SK-N-SH (cell line): Measurements from ENCODE around the gene NPTX1. TPM values are rescaled to one million over a fixed set of nuclear protein-coding genes. Genes with fewer than 3 reads are reported as not detected.

Experiments
- CTCF ChIA-PET: fragments of 300-600, 350-600 bp; formaldehyde crosslinking; extraction: SDS; loops from one replicate; lab custom pipeline; 2021; lab: Yijun Ruan, JAX
- POLR2A ChIA-PET: fragments of 350-600 bp; sonication (Branson Sonifier 250); formaldehyde crosslinking; extraction: SDS; loops from one replicate; lab custom pipeline; 2020; ENCODE audit warnings: antibody characterized with exemption, inconsistent platforms; lab: Yijun Ruan, JAX
- DNase-seq: peaks from one replicate; pipeline ENCODE4 v3.0.0; 2012
- H2AFZ ChIP-seq: fragments of 200-600 bp; sonication (generic); 2 replicates; pipeline ENCODE4 v1.8.1; 2016; ENCODE audit warnings: antibody characterized with exemption, mild to moderate bottlenecking, low read depth
- H3F3A ChIP-seq: fragments of 200-600 bp; sonication (generic); replicated peaks from 2 replicates; pipeline ENCODE3; 2016; ENCODE audit warnings: antibody characterized with exemption, mild to moderate bottlenecking; ENCODE audit not compliant: insufficient read depth
- H3K27ac ChIP-seq, 2 experiments: fragments of 200-500 bp in 1 of 2; fragments of 200-600 bp in 1 of 2; sonication (Bioruptor generic) in 1 of 2; sonication (generic), shearing (Covaris generic) in 1 of 2; 2 replicates each; pipeline versions ENCODE4 v1.5.1 to v1.6.1; 2014 to 2016; ENCODE audit warnings: low read depth in 2 of 2, inconsistent platforms in 1 of 2, low read length in 1 of 2, mild to moderate bottlenecking in 1 of 2, mixed read lengths in 1 of 2
- H3K27me3 ChIP-seq: fragments of 200-600 bp; sonication (generic), shearing (Covaris generic); 2 replicates; pipeline ENCODE4 v1.6.1; 2016; ENCODE audit warnings: mixed run types; ENCODE audit not compliant: insufficient read depth
- H3K36me3 ChIP-seq, 2 experiments: fragments of 200-500 bp in 1 of 2; fragments of 200-600 bp in 1 of 2; sonication (Bioruptor generic) in 1 of 2; sonication (generic) in 1 of 2; replicated peaks in 1 of 2; 2 replicates each; pipeline versions ENCODE3 to v1.5.1; 2014 to 2016; ENCODE audit warnings: low read length in 1 of 2, mild to moderate bottlenecking in 1 of 2; ENCODE audit not compliant: insufficient read depth in 2 of 2, control insufficient read depth in 1 of 2
- H3K4me1 ChIP-seq, 2 experiments: fragments of 200-500 bp in 1 of 2; fragments of 200-600 bp in 1 of 2; sonication (Bioruptor generic) in 1 of 2; sonication (generic), shearing (Covaris generic) in 1 of 2; 2 replicates each; pipeline versions ENCODE4 v1.5.1 to v1.6.1; 2014 to 2016; ENCODE audit warnings: low read depth in 1 of 2, low read length in 1 of 2, mixed run types in 1 of 2; ENCODE audit not compliant: insufficient read depth in 2 of 2, control insufficient read depth in 1 of 2
- H3K4me2 ChIP-seq: fragments of 200-600 bp; sonication (generic), shearing (Covaris generic); 2 replicates; pipeline ENCODE4 v1.6.1; 2017; ENCODE audit warnings: mixed run types
- H3K4me3 ChIP-seq, 2 experiments: fragments of 200-500 bp in 1 of 2; fragments of 200-600 bp in 1 of 2; sonication (Bioruptor generic) in 1 of 2; sonication (generic), shearing (Covaris generic) in 1 of 2; 2 replicates each; pipeline versions ENCODE4 v1.5.1 to v1.8.1; 2014 to 2016; ENCODE audit warnings: low read depth in 2 of 2, inconsistent platforms in 1 of 2, low read length in 1 of 2, mild to moderate bottlenecking in 1 of 2, mixed read lengths in 1 of 2, moderate library complexity in 1 of 2
- H3K79me2 ChIP-seq: fragments of 200-600 bp; sonication (generic); 2 replicates; pipeline ENCODE4 v1.8.1; 2017; ENCODE audit warnings: mild to moderate bottlenecking; ENCODE audit not compliant: insufficient read depth
- H3K9ac ChIP-seq: fragments of 200-600 bp; sonication (generic); 2 replicates; pipeline ENCODE4 v1.6.1; 2017; ENCODE audit warnings: mixed run types
- H3K9me2 ChIP-seq: fragments of 200-600 bp; sonication (generic); 2 replicates; pipeline ENCODE4 v1.6.1; 2017; ENCODE audit warnings: mixed run types
- H3K9me3 ChIP-seq: fragments of 200-600 bp; sonication (generic); 2 replicates; pipeline ENCODE4 v1.6.1; 2017; ENCODE audit warnings: mixed run types, mild to moderate bottlenecking, moderate library complexity
- H4K20me1 ChIP-seq: fragments of 200-600 bp; sonication (generic); 2 replicates; pipeline ENCODE4 v1.6.1; 2017; ENCODE audit warnings: mild to moderate bottlenecking, mixed run types; ENCODE audit not compliant: insufficient read depth
- FOXM1 ChIP-seq: IDR thresholded peaks from 2 replicates; pipeline ENCODE4 v1.4.0; 2012; ENCODE audit warnings: low read depth, mild to moderate bottlenecking
- MEF2A ChIP-seq: IDR thresholded peaks from 2 replicates; pipeline ENCODE4 v1.4.0; 2012; ENCODE audit warnings: low read depth, borderline replicate concordance
- NFIC ChIP-seq: IDR thresholded peaks from 2 replicates; pipeline ENCODE4 v1.4.0; 2012; ENCODE audit warnings: borderline replicate concordance
- NRF1 ChIP-seq: IDR thresholded peaks from 2 replicates; pipeline ENCODE4 v1.6.1; 2012; ENCODE audit warnings: low read depth, mild to moderate bottlenecking, low read length
- RAD21 ChIP-seq: IDR thresholded peaks from 2 replicates; pipeline ENCODE4 v1.6.1; 2012; ENCODE audit warnings: mild to moderate bottlenecking, low read length
- RCOR1 ChIP-seq: fragments of 150-350 bp; IDR thresholded peaks from 2 replicates; pipeline ENCODE4 v1.6.1; 2017; ENCODE audit warnings: antibody characterized with exemption, low read length
- RFX5 ChIP-seq: IDR thresholded peaks from 2 replicates; pipeline ENCODE4 v1.6.1; 2012; ENCODE audit warnings: mild to moderate bottlenecking, improper control_type of control experiment, low read length
- RXRA ChIP-seq: IDR thresholded peaks from 2 replicates; pipeline ENCODE4 v1.4.0; 2012; ENCODE audit warnings: low read depth, mild to moderate bottlenecking, borderline replicate concordance
- YY1 ChIP-seq: IDR thresholded peaks from 2 replicates; pipeline ENCODE4 v1.4.0; 2012; ENCODE audit warnings: low read depth, mild to moderate bottlenecking
- WGBS: methylation state at CpG from one replicate; pipeline ENCODE4 v1.1.6; 2017; ENCODE audit warnings: low lambda C conversion rate; 5-methylcytosine and 5-hydroxymethylcytosine counted together
- polyA plus RNA-seq, 3 experiments: library from polyadenylated mRNA; depleted of rRNA; stranded (reverse); fragments of >200 nt; gene quantifications; 2 replicates each; pipeline ENCODE4 v1.2.3, GENCODE V29; 2012
- TF ChIP-seq, protein P1 (sequence below): IDR thresholded peaks from 2 replicates; pipeline ENCODE4 v1.4.0; 2012; ENCODE audit warnings: low read depth
- TF ChIP-seq, protein P2 (sequence below): IDR thresholded peaks from 2 replicates; pipeline ENCODE4 v1.4.0; 2012; ENCODE audit warnings: low read depth, borderline replicate concordance
- TF ChIP-seq, protein P3 (sequence below): fragments of 200-600 bp; sonication (generic); IDR thresholded peaks from 2 replicates; pipeline ENCODE4 v1.6.1; 2017; ENCODE audit warnings: antibody characterized with exemption, mild to moderate bottlenecking, moderate library complexity

NPTX1 gene
- polyA plus RNA-seq, 1 of the 3 experiments (the other 2 are of a cell fraction), result 0.05 TPM

DNA sequence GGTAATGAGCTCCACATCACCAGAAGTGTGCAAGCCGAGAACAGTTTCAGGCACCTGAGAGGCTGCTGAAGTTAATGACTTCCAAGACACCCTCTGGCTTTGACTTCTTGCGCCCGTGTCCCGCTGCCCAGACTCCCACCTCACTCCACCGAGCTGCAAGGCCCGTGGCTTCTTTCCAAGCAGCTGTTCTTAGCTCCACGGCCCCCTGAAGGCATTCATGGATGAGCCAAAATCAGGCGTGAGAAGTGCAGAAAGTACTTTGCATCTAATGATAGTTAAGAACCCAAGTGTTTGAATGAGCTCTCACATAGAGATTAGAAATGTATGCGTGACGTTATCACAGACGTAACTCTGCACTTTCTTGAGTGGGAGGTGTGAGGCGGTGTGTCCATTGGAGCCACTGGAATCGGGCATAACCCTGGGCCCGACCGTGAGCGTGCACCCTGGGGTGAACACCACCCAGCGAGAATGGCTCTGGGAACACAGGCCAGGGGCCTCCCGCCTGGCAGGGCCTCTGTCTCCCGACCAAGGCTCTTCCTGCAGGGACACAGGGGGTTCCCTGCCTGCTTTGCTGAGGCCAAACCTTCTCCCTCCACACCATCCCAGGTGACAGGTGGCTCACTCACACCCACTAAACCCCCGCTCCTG, 11.0 kb downstream of the NPTX1 start:
- Histone ChIP-seq H2AFZ (no peak overlapping the region), H3K4me1 (peaks cover 0 to 9% of the 10 kb centered on the region in 2 experiments; a peak in 1 of 4 replicates), H3F3A (no peaks in the 10 kb centered on the region), H3K4me2 (no peak overlapping the region), H3K4me3 (no peak overlapping the region), H3K9me3 (no peaks in the 10 kb centered on the region)
- CTCF ChIA-PET, result interaction anchor here (1.1 to 6.8 kb wide), 6 partner anchors 8 to 523 kb away, joined by 4 to 41 read pairs (median 8); partner anchors contain the start of gene NPTX1
- 72% methylated on average over 20 of the region's 20 CpGs for WGBS
- POLR2A ChIA-PET, result interaction anchor here (1.8 to 2.9 kb wide), 2 partner anchors 10 to 11 kb away, joined by 5 to 24 read pairs; partner anchors contain the start of gene NPTX1
- TF ChIP-seq RFX5, result no peak
- no peak for TF ChIP-seq YY1
- no peak for TF ChIP-seq RXRA
- no peak for TF ChIP-seq NRF1
- TF ChIP-seq, protein P1, sequence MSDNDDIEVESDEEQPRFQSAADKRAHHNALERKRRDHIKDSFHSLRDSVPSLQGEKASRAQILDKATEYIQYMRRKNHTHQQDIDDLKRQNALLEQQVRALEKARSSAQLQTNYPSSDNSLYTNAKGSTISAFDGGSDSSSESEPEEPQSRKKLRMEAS, result no peak
- TF ChIP-seq FOXM1, result no peak
- TF ChIP-seq MEF2A, result no peak
- TF ChIP-seq, protein P2, sequence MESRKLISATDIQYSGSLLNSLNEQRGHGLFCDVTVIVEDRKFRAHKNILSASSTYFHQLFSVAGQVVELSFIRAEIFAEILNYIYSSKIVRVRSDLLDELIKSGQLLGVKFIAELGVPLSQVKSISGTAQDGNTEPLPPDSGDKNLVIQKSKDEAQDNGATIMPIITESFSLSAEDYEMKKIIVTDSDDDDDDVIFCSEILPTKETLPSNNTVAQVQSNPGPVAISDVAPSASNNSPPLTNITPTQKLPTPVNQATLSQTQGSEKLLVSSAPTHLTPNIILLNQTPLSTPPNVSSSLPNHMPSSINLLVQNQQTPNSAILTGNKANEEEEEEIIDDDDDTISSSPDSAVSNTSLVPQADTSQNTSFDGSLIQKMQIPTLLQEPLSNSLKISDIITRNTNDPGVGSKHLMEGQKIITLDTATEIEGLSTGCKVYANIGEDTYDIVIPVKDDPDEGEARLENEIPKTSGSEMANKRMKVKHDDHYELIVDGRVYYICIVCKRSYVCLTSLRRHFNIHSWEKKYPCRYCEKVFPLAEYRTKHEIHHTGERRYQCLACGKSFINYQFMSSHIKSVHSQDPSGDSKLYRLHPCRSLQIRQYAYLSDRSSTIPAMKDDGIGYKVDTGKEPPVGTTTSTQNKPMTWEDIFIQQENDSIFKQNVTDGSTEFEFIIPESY, result no peak
- TF ChIP-seq, all 33 proteins: peak for 0
- Histone ChIP-seq H3K9ac (no peak overlapping the region), H3K9me2 (no peaks in the 10 kb centered on the region), H3K27ac (no peak overlapping the region), H3K36me3 (no peaks in the 10 kb centered on the region), H3K27me3 (peaks cover 80% of the 10 kb centered on the region), H3K79me2 (no peaks in the 10 kb centered on the region), H4K20me1 (no peaks in the 10 kb centered on the region)
- no peak for DNase-seq

DNA sequence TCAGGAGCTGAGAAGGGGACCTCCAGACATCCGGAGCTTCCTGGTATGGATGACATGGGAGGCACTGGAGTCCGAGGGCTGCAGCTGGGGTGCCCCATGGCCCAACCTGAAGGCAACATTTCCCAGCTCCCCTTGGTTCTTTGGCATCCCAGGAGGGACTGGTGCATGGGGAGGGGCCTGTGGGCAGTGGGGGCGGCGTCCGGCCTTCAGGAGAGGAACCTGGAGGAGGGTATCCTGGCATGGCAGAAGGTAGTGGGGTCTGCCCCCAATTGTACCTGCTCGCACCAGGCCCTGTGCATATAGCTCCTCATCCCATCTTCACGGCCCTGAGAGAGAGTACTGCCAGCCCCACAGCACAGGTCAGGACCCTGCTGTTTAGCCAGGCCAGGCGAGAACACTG, 11.9 kb downstream of the NPTX1 start:
- H3K9ac ChIP-seq, result no peak overlapping the region
- peaks cover 0 to 9% of the 10 kb centered on the region in 2 experiments; a peak in 1 of 4 replicates for H3K4me1 ChIP-seq
- no peaks in the 10 kb centered on the region for H4K20me1 ChIP-seq
- no peak overlapping the region for H3K4me2 ChIP-seq
- peaks cover 70% of the 10 kb centered on the region for H3K27me3 ChIP-seq
- no peaks in the 10 kb centered on the region for H3F3A ChIP-seq
- no peaks in the 10 kb centered on the region for H3K79me2 ChIP-seq
- no peak for DNase-seq
- H3K9me3 ChIP-seq, result no peaks in the 10 kb centered on the region
- no peak overlapping the region for H3K4me3 ChIP-seq
- H3K9me2 ChIP-seq, result no peaks in the 10 kb centered on the region
- no peak overlapping the region for H3K27ac ChIP-seq
- WGBS, result 20% methylated on average over 1 of the region's 8 CpGs
- H3K36me3 ChIP-seq, result no peaks in the 10 kb centered on the region
- ChIA-PET POLR2A (interaction anchor here (1.8 to 2.9 kb wide), 2 partner anchors 9 to 12 kb away, joined by 5 to 24 read pairs; partner anchors contain the start of gene NPTX1), CTCF (interaction anchor here (1.0 to 6.8 kb wide), 8 partner anchors 9 to 506 kb away, joined by 3 to 41 read pairs (median 6); partner anchors contain the start of gene NPTX1)
- TF ChIP-seq, protein P1, result no peak
- TF ChIP-seq, protein P3, sequence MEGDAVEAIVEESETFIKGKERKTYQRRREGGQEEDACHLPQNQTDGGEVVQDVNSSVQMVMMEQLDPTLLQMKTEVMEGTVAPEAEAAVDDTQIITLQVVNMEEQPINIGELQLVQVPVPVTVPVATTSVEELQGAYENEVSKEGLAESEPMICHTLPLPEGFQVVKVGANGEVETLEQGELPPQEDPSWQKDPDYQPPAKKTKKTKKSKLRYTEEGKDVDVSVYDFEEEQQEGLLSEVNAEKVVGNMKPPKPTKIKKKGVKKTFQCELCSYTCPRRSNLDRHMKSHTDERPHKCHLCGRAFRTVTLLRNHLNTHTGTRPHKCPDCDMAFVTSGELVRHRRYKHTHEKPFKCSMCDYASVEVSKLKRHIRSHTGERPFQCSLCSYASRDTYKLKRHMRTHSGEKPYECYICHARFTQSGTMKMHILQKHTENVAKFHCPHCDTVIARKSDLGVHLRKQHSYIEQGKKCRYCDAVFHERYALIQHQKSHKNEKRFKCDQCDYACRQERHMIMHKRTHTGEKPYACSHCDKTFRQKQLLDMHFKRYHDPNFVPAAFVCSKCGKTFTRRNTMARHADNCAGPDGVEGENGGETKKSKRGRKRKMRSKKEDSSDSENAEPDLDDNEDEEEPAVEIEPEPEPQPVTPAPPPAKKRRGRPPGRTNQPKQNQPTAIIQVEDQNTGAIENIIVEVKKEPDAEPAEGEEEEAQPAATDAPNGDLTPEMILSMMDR, result no peak
- no peak for TF ChIP-seq RCOR1
- no peak for TF ChIP-seq NFIC
- TF ChIP-seq RFX5, result no peak
- no peak for TF ChIP-seq MEF2A
- TF ChIP-seq RAD21, result no peak
- TF ChIP-seq, all 33 proteins: peak for 0
- no peak overlapping the region for H2AFZ ChIP-seq
